Hematopoietic multipotent progenitor cell treated with erythropoietin and hydrocortisone succinate and interleukin-3 and kit ligand, for 4 days (in vitro differentiated cells): Measurements from ENCODE around the gene RASEF.
A peak's percentile ranks its signal among the peaks of the same experiment; 100 is the strongest.
"Not testable (repeated sequence)": the region's sequence is repeated elsewhere in the genome, so short reads cannot be mapped to it uniquely, and the experiment has no call there.

Source experiments
- DNase-seq: peaks from one replicate; pipeline ENCODE4 v3.0.0-alpha.2; 2015

The RASEF gene

GRCh38 chr9:82968388-82968787 lies 94.6 kb downstream of the RASEF start:
- DNase-seq = no peak

DNA sequence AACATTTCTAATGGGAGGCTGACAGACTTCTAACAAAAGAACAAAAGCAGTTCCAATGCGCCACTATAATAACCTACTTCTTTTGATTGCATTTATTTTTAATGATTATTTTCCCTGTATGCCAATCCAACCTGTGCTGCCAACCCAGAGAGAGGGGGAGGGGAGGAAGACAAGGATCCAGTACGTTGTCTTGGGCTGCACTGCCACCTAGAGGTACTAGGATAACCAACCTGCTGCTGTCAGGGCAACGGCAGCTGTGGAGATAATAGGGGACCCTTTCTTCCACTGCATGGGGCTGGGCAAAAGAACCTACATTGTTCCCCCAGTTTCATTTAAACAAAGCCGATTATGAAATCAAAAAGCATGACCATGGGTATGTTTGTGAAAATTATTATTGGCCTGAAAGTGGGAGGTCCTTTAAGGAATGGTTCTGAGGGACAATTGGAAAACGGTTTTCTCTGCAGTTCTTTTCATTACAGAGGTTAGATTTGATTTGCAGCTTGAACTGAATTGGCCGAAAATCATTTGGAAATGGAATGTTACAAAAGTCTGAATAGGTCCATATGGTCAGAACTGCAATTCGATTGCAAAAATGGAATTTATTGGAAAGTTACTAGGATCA lies 101.3 kb downstream of the RASEF start:
- peak; percentile 90 for DNase-seq

DNA sequence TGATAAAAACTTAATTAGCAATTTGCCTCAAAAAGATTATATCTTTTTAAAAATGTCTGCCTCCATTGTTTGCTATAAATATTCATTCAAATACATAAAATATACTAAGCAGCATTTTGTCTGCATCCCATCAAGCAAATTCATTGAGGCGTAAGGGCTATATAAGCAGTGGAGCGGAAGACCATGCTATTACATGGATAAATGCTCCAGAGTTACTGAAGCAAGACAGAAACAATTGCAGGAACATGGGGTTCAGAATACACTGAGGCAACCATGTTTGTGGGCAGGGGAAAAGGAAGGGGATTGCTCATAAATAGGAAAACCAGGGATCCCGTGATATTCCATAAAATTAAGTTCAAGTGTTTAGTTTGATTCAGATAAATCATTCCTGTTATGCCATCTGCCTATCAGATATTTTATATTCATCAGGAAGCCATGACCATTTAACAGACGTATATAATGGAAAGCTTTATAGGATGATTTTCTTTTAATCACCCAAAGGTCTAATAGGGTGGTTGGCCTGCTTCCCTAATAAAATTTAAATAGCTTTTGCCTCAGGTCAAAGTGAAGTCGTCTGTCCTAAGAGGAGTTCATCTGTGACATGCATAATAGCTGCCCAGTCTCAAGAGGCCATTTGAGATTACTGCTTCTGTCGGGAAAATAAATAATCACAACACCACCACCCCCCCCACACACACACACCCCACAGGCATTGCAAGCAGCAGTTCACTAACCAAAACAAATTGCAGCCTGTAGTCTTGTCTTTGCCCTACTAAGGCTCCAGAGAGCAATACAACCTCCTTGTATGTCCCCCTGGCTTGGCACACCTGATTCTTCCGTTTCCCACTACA lies 105.2 kb downstream of the RASEF start:
- DNase-seq = no peak

DNA sequence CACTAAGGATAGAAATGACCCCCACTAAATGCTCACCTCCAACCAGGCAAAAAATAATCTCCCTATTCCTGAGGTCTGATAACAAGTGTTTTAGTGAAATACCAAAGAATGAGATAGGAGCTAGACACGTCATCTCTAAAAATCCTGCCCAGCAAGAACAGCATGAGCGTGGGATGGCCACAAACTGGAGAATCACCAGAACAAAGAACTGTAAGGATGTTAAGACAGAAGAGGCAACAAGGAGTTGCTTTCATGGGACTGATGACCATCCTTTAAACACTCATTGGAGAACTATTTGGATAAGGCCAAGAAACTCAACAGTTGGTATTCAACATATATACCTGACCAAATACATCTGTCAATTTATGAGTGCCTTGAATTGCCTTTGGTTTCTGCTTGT lies 113.7 kb downstream of the RASEF start:
- no peak for DNase-seq

DNA sequence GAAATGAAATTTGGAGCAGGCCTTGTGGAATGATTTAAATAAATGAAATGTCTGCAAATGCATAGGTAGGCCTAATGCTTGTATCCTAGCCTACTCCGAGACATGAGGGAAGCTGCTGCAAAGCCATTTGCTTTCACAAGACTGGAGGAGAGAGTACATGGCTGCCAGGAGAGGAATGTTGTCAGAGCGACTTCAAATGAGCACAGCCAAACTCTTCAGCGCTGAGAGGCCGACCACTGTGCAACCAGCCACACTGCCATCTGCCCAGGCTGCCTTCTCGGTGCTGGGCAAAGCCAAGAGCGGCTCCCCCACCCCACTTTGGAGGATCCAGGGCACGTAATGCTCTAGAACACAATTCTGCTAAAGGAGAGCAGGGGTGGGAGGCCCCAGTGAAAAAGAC lies 122.6 kb downstream of the RASEF start:
- DNase-seq = no peak

- DNase-seq = no peak
Observed at GRCh38 chr9:82939451-82939850, 123.5 kb downstream of the RASEF start.

- no peak for DNase-seq
Observed at GRCh38 chr9:82938426-82939218, 124.3 kb downstream of the RASEF start.

DNA sequence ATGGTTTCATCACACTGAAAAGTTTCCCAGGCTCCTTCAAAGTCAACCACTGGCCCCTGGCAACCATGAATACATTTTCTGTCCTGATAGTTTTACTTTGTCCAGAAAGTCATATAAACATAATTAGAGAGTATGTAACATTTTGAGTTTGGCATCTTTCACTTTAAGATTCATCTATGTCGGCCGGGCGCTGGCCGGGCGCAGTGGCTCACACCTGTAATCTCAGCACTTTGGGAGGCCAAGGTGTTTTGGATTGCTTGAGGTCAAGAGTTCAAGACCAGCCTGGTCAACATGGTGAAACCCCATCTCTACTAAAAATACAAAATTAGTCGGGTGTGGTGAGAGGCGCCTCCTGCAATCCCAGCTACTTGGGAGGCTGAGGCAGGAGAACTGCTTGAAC lies 126.4 kb downstream of the RASEF start:
- not testable (repeated sequence) for DNase-seq

GRCh38 chr9:82934949-82935348 lies 128.0 kb downstream of the RASEF start:
- DNase-seq = no peak

DNA sequence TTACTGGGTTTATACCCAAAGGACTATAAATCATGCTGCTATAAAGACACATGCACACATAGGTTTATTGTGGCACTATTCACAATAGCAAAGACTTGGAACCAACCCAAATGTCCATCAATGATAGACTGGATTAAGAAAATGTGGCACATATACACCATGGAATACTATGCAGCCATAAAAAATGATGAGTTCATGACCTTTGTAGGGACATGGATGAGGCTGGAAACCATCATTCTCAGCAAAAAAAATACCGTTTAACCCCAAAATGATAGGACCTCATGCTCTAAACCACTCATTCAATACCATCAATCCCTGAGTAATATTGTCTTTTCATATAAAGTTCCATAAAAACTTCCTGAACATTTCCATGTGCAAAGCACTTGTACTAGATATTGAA lies 128.9 kb downstream of the RASEF start:
- not testable (repeated sequence) for DNase-seq

GRCh38 chr9:82930116-82930515 lies 132.8 kb downstream of the RASEF start:
- DNase-seq = no peak
